IPS-NIHi7 (cell line): ENCODE results near the gene WDR70.

Source experiments
- DNase-seq: peaks from one replicate; pipeline ENCODE4 v3.0.0; 2012; ENCODE audit warnings: mixed read lengths; ENCODE audit errors: extremely low spot score

WDR70 gene

DNA sequence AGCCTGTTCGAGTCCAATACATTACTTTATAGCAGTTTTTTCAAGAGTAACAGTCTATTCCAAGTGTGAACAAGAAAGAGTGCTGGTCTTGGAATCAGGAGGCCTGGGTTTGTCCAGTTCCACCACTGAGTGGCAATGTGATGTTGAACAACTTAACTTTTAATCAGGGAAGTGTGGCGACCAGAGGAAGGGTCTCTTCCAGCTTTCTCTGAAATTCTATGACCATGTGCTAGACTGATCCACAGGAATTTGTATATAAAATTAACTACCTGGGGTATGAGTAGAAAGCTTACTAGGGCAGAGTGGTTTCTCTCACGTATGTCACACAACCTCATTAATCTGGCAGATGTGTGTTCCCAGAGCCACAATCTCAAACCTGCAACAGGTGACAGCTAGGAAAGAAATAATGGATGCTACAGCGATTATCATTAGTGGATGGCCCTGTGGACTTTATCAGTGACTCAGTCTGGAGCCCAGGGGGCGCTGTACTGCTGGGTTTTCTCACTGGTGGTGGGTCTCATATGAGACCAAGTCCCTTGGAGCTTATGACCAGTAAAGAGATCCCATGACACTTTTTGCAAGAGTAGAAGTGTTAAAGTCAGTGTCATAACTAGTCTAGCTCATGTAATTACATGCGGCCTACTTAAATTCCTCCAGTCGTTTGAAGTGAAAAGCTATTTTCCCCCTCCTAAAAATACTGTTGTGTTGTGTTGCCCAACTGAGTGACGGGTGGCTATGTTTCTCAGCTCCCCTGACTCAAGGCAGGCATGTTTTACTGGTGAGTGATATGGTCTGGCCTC lies 344.2 kb downstream of the WDR70 start:
- DNase-seq = peak; percentile 78

- no peak for DNase-seq
These were observed 345.4 kb downstream of the WDR70 start for GRCh38 chr5:37724395-37725125.

DNA sequence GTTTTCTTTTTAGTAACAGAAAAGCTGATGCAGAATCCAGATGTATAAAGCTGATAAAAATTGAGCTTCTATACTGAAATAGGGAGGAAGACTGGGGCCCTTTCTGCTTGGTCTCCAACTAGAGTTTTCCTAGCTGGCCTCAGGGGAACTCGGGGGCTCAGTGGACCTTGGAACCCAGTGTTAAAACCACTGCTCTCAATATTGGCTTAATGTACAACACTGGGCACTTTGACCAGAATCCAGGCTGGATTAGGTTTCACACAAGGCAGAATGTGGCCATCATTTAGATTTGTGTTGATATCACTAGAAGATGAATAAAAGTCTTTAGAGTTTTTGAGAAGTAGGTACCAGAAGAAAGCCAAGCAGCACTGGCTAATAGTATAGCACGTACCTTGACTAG lies 346.1 kb downstream of the WDR70 start:
- no peak for DNase-seq

DNA sequence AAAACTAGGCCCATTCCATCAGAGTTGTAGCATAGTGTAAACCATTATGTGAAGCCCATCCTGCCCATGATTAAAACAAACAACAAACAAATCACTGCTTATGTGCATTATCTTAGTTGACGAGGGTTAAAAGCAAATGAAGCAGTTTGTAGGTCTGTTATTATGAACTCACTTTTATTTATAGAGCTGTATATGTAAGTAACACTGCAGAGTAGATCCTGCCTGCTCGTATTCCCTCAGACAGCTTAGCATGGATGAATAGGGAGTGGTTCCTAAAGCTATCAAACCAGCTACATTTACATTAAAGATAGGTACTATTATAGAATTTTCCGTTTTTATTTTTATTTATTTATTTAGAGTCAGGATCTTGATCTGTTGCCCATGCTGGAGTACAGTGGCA lies 348.1 kb downstream of the WDR70 start:
- DNase-seq = no peak

DNA sequence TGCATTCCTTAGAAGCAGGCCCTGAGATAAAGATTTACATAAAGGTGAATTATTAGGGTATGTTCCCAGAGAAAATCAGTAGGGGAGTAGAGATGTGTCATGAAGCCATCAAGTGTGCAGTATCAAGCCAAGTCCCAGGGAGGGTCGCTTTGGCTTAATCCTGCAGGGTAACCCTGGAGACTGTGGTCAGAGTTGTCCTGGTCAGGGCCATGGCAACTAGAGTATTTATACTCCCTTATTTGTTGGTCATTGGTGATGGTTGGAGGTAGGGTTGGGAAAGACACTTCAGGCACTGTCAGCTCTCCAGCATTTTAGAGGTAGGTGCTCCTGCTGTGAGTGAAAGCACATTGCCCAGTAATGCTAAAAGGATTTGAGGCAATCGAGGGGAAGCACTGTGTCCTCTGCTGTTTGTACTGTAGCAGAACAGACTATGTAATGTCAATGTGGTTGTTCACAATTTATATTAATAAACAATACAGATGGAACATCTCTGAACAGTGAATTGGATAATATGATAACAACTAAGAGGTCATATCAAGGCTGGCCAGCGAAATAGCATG lies 351.9 kb downstream of the WDR70 start:
- DNase-seq = no peak

GRCh38 chr5:37734114-37734513 lies 355.0 kb downstream of the WDR70 start:
- DNase-seq = no peak

- DNase-seq = no peak
These were observed 356.7 kb downstream of the WDR70 start for GRCh38 chr5:37735649-37736347.

GRCh38 chr5:37736397-37736796 lies 357.3 kb downstream of the WDR70 start:
- DNase-seq = no peak

DNA sequence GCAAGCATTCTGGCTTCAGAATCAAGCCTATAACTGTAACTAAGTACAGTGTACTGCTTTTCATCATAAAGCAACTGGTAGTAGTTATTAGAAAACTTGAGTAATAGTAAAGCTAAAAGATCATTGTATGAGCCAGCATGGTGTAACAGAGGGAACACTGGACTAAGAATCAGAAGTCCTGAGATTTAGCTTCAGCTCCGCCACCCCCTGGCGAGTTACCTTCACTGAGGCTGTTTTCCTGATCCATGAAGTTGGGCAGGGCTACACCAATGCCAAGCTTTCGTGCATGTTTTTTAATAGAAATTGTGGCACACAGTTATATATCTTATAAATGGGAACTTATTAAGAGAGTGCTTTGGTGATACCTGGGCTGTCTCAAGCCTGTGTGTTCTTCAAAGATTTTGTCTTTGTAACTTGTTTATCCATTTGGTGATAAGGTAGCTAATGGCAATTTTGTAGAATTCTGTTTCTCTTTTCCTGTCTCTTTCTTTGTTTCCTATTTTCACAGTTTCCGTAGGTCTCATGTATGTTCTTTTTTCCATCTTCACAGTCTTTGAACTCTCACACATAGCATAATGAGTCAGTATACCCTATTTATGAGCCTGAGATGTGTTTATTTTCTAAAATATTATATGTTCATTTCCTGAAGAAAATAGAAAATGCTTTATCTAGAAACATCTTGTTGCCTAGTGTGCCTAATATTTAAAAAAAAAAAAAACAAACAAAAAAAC lies 358.4 kb downstream of the WDR70 start:
- DNase-seq = no peak

- DNase-seq = no peak
These were observed 359.1 kb downstream of the WDR70 start for GRCh38 chr5:37738057-37738691.

DNA sequence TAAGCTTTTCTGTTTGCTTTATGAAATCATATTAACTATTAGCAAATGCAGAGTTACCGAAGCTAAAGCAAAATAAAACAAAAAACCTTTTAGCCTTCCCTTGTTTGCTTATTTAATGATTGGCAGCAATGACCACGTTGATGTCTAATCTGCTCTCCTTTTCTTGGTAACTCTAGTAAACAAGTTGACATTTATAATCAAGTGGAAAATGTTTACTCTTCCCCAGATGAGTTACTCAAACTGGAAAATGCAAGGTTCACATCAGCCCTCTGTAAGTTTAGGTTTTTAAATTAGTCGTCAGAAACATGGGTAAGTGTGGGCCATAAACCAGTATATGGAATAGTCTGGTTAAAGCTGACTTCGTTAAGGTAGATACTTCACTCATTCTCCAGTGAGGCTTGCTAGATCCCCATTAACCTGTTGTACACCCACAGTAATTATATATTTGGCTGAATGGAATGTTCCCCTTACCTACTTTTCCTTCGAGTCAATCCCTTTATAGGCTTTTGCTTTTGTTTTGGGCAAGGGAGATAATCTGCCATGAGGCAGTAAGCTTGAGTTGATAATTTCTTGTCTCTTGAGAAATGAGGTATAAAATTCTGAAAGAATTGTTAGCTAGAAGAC lies 359.9 kb downstream of the WDR70 start:
- DNase-seq = no peak

- no peak for DNase-seq
These were observed 360.7 kb downstream of the WDR70 start for GRCh38 chr5:37739817-37740261.

GRCh38 chr5:37740331-37741066 lies 361.4 kb downstream of the WDR70 start:
- DNase-seq = no peak

DNA sequence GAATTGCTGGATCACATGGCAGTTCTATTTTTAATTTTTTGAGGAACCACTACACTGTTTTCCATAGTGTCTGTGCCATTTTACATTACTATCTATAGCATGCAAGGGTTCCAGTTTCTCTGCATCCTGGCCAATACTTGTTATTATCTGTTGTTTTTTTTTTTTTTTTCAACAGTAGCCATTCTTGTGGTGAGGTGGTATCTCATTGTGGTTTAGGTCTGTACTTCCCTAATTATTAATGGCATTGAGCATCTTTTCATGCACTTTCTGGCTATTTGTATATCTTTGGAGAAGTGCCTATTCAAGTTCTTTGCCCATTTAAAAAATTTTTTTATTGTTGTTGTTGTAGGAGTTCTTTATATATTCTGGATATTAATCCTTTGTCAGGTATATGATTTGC lies 363.0 kb downstream of the WDR70 start:
- DNase-seq = no peak

DNA sequence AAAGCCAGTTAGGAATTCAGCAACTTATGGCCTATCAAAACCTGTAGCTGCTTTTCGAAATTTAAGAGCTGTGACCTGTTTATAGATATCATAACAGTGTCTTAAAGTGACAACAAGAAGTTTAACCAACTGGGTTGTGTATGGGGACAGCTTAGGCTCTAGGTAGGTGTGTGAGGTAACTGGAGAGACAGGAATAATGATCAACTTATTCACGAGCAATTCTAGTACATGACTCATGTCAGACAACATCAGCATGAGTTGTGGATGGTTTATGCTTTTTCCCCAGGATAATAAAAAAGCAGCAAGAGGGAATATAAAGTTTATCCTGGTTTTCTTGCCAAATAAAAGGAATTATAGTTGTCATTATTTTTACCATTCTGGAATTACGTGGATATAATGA lies 372.1 kb downstream of the WDR70 start:
- no peak for DNase-seq

GRCh38 chr5:37754976-37755375 lies 375.9 kb downstream of the WDR70 start:
- DNase-seq = no peak

GRCh38 chr5:37755581-37755980 lies 376.5 kb downstream of the WDR70 start:
- no peak for DNase-seq

DNA sequence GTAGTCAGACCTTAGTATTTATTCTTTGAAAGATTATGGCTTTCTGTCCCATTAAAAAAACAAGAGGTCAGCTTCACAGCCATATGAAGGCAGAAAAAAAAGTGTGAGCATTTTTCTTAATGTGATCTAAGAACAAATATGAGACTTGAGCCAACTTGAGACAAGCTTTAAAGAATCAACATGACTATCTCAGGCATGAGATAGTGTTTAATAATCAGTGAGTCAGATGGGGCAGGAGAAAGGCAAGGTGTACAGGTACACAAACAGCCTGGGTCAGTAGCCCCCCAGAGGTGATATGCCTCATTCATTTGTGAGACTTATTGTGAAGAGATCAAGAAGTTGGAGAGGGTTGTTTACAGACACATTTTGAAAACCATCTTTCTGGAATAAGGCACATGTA lies 377.1 kb downstream of the WDR70 start:
- DNase-seq = no peak

DNA sequence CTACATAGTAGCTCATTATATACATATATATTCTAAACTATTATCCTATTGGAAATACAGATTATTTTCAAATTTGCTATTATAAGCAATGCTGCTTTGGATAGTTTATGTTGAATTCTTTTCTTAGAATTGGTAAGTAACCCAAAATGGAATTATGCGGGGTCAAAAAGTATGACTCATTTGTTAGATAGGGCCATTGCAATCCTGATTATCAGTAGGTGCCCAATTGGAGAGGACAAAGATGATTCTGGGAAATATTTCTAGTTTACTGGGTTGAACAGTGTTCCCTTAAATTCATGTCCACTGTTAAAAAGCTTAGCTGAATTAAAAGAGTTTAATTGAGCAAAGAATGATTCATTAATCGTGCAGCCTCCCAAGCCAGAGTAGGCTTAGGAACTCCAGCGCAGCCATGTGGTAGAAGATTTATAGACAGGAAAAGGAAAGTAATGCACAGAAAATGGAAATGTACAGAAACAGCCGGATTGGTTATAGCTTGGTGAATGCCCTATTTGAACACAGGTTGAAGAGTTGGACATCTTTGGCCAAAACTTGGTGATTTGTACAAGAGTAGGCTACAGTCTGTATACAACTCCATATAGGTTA lies 379.0 kb downstream of the WDR70 start:
- DNase-seq = no peak

DNA sequence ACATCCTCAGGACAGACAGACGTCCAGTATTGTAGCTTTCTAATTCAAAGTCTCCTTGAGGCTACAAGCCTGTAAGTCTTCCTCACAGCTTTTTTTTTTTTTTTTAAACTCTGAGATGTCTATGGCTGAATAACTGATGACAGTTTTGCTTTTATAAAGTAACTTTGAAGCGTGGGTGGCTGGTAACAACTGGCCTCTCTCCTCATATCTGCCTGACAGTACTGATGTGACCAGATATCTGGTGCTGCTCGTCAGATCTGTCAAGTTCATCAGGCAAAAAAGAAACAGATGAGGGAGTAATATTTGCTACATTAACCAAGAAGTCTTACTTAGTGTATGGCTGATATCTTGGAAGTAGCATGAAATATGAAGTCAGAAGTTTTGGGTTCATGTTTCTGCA lies 388.1 kb downstream of the WDR70 start:
- DNase-seq = no peak
